Lower lobe of right lung (tissue), 2 donors: ENCODE data around the gene UMPS. TPM values are rescaled to one million over a fixed set of nuclear protein-coding genes. Genes with fewer than 3 reads are reported as not detected.
"Not testable (repeated sequence)": the region's sequence is repeated elsewhere in the genome, so short reads cannot be mapped to it uniquely, and the experiment has no call there.

Experiments
- ATAC-seq, 2 donors: fragments of 200-7000 bp; cut with Tn5 transposase; one replicate each; pipeline ENCODE4 v1.9.1; 2020 to 2022; ENCODE audit warnings: mild to moderate bottlenecking in 2 of 2, moderate library complexity in 2 of 2
- DNase-seq: peaks from one replicate; pipeline ENCODE4 v3.0.0-alpha.2; 2020
- H3K27ac ChIP-seq: fragments of 200-600 bp; one replicate; pipeline ENCODE4 v1.8.0; 2022
- H3K27me3 ChIP-seq: fragments of 200-600 bp; one replicate; pipeline ENCODE4 v1.8.0; 2022; ENCODE audit warnings: low read depth
- H3K36me3 ChIP-seq: fragments of 200-600 bp; one replicate; pipeline ENCODE4 v1.8.0; 2022; ENCODE audit warnings: mild to moderate bottlenecking
- H3K4me1 ChIP-seq: fragments of 200-600 bp; one replicate; pipeline ENCODE4 v1.8.0; 2022
- H3K4me3 ChIP-seq: fragments of 200-600 bp; one replicate; pipeline ENCODE4 v1.8.0; 2022; ENCODE audit warnings: mild to moderate bottlenecking
- H3K9me3 ChIP-seq: fragments of 200-600 bp; one replicate; pipeline ENCODE4 v1.8.0; 2022
- intact Hi-C: fragments of 100-400 bp; cut with DNase I; formaldehyde crosslinking; loops from one replicate; pipeline ENCODE4 v1.11.0; 2022
- total RNA-seq: library from RNA; stranded (reverse); fragmentation: NEBNext Ultra II Directional; extraction: Animal tissue kit (Norgen Biotek cat#: 25700); gene quantifications from one replicate; pipeline ENCODE4 v1.2.1, GENCODE V29; 2021
- TF ChIP-seq, protein P1 (sequence below): fragments of 200-600 bp; IDR thresholded peaks from one replicate; pipeline ENCODE4 v1.8.0; 2022; ENCODE audit warnings: antibody characterized with exemption, mild to moderate bottlenecking
- donor health status: DM: no; HTN: yes; CAD: no; lungs with severe emphysema.

UMPS gene
- total RNA-seq, 1 donor from 2014 or later, result 27.8 TPM

DNA sequence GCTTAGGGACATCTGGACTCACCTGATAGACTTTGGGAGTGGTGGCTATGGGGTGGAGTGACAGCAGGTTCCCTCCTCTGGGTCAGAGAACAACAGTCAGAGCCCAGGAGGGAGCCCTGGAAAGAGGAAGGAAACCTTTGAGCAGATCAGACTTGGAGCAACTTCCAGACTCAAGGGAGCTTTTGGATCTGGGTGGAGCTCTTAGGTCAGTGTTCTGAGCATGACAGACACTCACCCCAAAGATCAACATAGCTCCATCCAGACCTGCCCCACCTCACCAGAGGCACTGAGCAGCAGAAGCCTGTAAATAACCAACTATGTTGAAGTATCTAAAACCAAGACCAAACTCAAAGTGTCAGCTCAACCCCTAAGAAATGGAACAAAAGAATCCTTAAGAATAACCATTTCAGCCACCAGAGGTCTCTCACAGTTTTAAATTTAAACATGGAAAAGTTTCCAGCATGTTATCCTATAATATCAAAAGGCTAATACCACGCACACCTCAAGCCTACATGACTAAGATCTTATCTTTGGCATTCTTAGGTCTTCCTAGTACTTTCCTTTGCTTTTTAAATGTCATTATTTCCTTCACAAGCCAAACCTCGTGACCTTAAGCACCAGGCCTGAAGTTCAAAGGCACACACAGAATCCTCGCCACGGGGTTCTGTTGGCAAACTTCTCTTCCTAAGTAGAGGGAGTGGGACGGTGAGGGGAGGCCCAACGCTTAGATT is 56.4 kb downstream of the UMPS start:
- Histone ChIP-seq H3K4me1 (peaks cover 23% of the 10 kb centered on the region), H3K27me3 (no peaks in the 10 kb centered on the region), H3K4me3 (no peak overlapping the region), H3K36me3 (peaks cover 4% of the 10 kb centered on the region), H3K9me3 (no peaks in the 10 kb centered on the region), H3K27ac (no peak overlapping the region)
- intact Hi-C loops, result no loop called here
- no peak for DNase-seq
- peak; percentile 11 to 53 for ATAC-seq
- TF ChIP-seq, protein P1, sequence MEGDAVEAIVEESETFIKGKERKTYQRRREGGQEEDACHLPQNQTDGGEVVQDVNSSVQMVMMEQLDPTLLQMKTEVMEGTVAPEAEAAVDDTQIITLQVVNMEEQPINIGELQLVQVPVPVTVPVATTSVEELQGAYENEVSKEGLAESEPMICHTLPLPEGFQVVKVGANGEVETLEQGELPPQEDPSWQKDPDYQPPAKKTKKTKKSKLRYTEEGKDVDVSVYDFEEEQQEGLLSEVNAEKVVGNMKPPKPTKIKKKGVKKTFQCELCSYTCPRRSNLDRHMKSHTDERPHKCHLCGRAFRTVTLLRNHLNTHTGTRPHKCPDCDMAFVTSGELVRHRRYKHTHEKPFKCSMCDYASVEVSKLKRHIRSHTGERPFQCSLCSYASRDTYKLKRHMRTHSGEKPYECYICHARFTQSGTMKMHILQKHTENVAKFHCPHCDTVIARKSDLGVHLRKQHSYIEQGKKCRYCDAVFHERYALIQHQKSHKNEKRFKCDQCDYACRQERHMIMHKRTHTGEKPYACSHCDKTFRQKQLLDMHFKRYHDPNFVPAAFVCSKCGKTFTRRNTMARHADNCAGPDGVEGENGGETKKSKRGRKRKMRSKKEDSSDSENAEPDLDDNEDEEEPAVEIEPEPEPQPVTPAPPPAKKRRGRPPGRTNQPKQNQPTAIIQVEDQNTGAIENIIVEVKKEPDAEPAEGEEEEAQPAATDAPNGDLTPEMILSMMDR, result peak; percentile 40

DNA sequence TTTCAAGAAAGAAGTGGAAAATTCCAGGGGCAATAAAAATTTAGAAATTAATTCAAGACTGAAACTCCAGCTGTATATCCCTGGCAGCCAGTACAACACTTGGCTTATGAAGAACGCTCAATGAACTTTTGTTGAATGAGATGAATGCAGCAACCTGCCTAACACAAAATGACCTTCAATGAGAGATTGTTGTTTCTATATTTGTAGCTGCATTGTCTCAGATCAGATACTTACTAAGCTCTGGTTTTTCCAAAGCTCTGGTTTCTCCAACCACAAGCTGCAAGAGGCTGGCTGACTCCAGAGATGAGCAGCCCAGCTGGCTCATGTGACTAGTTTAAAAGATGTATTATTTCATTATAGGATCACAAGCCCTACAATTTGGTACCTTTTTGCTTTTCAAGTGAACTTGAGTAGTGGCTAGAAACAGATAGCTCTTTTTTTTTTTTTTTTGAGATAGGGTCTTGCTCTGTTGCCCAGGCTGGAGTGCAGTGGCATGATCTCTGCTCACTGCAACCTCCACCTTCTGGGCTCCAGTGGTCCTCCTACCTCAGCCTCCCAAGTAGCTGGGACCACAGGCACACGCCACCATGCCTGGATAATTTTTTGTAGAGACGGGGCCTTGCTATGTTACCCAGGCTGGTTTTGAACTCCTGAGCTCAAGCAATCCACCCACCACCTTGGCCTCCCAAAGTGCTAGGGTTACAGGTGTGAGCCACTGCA is 57.4 kb downstream of the UMPS start:
- Histone ChIP-seq H3K4me3 (no peak overlapping the region), H3K27ac (no peak overlapping the region), H3K4me1 (peaks cover 20% of the 10 kb centered on the region), H3K36me3 (peaks cover 4% of the 10 kb centered on the region), H3K9me3 (no peaks in the 10 kb centered on the region), H3K27me3 (no peaks in the 10 kb centered on the region)
- TF ChIP-seq, protein P1, result no peak
- intact Hi-C loops, result no loop called here
- no peak for ATAC-seq
- no peak for DNase-seq

DNA sequence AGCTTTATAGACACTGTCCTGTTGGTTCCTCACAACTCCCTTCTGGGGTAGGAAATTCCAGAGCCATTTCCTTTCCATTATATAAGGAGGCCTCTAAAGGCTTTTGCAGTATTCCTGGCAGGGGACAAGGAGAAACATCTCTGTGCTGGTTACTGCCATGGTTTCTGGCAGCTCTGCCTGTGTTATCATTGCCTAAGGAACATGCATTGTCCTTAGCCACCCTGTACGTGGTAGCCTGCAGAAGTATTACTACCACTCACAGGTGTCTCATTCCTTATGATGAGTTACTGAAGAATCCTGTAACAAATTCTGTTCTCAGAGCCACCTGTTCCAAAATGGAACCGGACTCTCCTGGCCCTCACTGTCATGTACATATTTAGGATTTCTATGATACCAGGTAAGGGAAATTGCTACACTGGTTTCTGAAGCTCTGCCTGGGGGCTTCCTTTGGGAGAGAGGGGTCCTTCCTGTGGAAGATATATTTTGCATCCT is 58.0 kb downstream of the UMPS start:
- DNase-seq (no peak), ATAC-seq (no peak)
- TF ChIP-seq, protein P1, result no peak
- peaks cover 20% of the 10 kb centered on the region for H3K4me1 ChIP-seq
- no peak overlapping the region for H3K27ac ChIP-seq
- intact Hi-C loops, result no loop called here
- H3K4me3 ChIP-seq, result no peak overlapping the region
- H3K36me3 ChIP-seq, result peaks cover 4% of the 10 kb centered on the region
- H3K27me3 ChIP-seq, result no peaks in the 10 kb centered on the region
- H3K9me3 ChIP-seq, result no peaks in the 10 kb centered on the region

DNA sequence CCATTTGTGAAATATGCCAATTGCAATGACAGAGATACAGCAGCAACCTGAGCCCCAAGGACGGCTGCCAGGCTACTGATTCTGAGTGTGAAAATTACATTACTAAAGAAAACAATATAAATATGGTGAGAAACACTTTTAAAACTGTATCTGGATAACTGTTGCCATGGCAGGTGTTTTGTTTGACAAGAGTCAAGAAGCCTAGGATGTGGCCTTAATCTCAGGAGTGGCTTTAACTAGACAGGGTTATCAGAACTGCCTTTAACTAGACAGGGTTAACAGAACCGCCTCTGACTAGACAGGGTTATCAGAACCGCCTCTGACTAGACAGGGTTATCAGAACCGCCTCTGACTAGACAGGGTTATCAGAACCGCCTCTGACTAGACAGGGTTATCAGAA is 58.9 kb downstream of the UMPS start:
- not testable (repeated sequence) for H3K27ac ChIP-seq

DNA sequence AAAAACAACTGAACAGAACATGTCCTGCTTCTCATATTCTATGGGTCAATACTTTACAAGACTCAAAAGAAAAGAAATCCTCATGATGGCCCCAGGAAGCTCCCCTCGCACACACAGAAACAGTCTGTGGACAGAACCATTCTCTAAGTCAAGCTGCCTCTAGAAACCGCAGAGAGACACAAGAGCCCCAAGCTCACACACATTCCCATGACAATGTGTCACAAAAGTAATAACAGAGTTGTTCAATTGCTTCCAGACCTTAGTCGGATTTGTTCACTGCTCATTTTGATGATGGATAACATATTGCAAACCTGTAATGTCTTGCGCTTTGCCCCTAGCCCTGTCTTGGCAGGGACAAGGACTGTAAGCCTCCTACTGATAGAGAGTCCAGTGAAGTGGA is 60.9 kb downstream of the UMPS start:
- H3K9me3 ChIP-seq, result no peaks in the 10 kb centered on the region
- H3K27me3 ChIP-seq, result no peaks in the 10 kb centered on the region
- no peak overlapping the region for H3K4me3 ChIP-seq
- H3K27ac ChIP-seq, result peak overlapping the region; percentile 49
- ATAC-seq (no peak), DNase-seq (no peak)
- H3K4me1 ChIP-seq, result peaks cover 16% of the 10 kb centered on the region
- TF ChIP-seq, protein P1, result no peak
- peaks cover 15% of the 10 kb centered on the region for H3K36me3 ChIP-seq
- intact Hi-C loops, result no loop called here

More for the DNA sequence above, 58.9 kb downstream of the UMPS start:
- ATAC-seq, DNase-seq, H3K9me3 ChIP-seq, intact Hi-C loops, H3K4me3 ChIP-seq, H3K36me3 ChIP-seq, H3K27me3 ChIP-seq: not testable (repeated sequence)
- peaks cover 20% of the 10 kb centered on the region for H3K4me1 ChIP-seq

DNA sequence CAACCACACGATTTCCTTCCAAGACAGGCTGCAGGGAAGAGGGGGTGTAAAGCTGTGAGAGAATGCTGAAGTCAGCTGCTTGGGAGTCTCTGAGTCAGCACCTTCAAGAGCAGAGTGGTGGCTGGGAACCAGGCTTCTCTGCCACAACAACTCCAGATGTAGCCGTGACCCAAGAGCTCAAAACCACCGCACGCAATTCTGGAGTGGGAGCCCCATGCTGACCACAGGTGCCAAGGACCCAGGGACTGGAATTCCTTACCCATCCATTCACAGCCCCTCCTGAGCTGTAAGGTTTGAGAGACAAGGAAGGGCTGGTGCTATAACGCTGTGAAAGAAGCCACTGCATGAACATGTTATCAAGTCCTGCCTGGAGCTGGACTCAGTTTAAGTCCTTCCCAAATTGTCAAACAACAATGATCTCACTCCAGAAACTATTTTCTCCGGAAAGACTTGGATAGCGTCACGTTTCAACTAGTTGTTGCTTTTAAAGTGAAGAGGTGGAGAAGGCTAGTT is 61.4 kb downstream of the UMPS start:
- H3K4me3 ChIP-seq, result no peak overlapping the region
- no peaks in the 10 kb centered on the region for H3K9me3 ChIP-seq
- H3K27me3 ChIP-seq, result no peaks in the 10 kb centered on the region
- TF ChIP-seq, protein P1, result no peak
- H3K4me1 ChIP-seq, result peaks cover 10% of the 10 kb centered on the region
- DNase-seq, result no peak
- H3K27ac ChIP-seq, result peak overlapping the region; percentile 49
- ATAC-seq, result peak; percentile 80 to 81
- intact Hi-C loops, result no loop called here
- H3K36me3 ChIP-seq, result peaks cover 20% of the 10 kb centered on the region
